GM12801 (cell line): ENCODE measurements around the gene FILIP1L.

Experiments
- TF ChIP-seq, protein P1 (sequence below): IDR thresholded peaks from one replicate; pipeline ENCODE4 v1.5.1; 2011; ENCODE audit warnings: control low read depth; ENCODE audit not compliant: insufficient read length; ENCODE audit errors: extremely low read depth

Gene FILIP1L

DNA sequence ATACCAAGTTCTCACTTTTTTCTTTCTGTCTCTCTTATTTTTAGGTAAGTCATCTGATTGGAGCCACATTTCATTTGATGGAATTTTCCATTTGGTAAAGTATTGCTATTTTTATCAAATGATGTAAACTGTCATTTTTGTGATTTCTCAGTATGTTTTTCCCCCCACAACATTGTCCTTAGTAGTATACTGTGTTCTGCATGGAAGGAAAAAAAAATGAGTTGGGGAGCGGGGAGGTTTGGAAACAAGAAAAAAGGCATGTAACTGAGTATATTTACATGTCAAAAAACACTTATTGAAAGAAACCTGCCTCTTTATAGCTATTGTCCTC lies 104.2 kb downstream of the FILIP1L start:
- TF ChIP-seq, protein P1, sequence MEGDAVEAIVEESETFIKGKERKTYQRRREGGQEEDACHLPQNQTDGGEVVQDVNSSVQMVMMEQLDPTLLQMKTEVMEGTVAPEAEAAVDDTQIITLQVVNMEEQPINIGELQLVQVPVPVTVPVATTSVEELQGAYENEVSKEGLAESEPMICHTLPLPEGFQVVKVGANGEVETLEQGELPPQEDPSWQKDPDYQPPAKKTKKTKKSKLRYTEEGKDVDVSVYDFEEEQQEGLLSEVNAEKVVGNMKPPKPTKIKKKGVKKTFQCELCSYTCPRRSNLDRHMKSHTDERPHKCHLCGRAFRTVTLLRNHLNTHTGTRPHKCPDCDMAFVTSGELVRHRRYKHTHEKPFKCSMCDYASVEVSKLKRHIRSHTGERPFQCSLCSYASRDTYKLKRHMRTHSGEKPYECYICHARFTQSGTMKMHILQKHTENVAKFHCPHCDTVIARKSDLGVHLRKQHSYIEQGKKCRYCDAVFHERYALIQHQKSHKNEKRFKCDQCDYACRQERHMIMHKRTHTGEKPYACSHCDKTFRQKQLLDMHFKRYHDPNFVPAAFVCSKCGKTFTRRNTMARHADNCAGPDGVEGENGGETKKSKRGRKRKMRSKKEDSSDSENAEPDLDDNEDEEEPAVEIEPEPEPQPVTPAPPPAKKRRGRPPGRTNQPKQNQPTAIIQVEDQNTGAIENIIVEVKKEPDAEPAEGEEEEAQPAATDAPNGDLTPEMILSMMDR: no peak

- TF ChIP-seq, protein P1: no peak
Observed at GRCh38 chr3:100009276-100010086, 104.8 kb downstream of the FILIP1L start.

DNA sequence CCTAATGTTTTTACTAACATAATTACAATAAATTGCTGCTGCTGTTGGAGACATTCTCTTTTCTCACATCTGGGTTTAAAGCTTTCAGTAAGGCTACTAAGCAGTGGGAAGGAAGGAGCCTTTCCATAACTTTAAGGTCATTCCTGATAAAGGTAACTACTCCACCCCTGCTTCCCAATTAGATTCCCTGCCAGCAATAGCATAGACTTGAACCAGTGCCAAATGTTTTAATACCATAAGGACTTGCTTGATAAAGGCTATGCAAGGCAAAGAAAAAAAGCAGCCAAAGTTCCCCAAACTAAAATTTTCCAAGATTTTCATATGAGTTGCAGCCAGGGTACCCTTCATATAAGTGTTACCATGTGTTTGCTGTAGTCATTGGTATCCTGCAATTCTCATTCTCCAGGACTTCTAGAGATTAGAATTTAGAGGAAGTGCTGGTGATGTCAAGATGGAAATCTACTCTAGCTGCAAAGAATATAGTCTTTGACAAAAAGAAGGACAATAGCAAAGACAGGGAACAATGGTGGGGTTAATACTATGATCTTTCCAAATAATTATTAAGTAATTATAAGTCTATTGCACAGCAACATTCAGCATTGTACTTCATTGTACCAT lies 106.1 kb downstream of the FILIP1L start:
- TF ChIP-seq, protein P1: no peak

DNA sequence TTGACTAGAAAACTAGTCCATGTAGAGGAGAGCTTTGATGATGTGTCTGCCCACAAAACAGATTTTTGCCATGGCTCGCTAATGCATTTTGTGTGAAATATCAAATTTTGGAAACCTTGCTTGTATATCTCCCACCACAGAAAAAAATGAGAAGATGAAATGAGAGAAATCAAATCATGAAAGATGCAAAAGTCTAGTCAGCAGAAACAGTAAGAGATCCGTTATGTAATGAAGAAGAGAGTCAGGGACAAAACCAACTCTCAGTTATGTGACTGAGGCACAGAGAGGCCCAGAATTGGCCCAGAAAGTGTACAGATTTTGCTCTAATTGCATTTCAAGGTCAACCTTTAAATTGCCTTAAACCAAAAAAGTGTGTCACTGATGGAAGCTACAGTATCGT lies 107.0 kb downstream of the FILIP1L start:
- TF ChIP-seq, protein P1: no peak

- TF ChIP-seq, protein P1: no peak
Observed at GRCh38 chr3:100006570-100007271, 107.6 kb downstream of the FILIP1L start.

GRCh38 chr3:100005665-100006393 lies 108.5 kb downstream of the FILIP1L start:
- TF ChIP-seq, protein P1: no peak

GRCh38 chr3:100004931-100005330 lies 109.4 kb downstream of the FILIP1L start:
- TF ChIP-seq, protein P1: no peak
